HUES6 (cell line): ENCODE data around the gene MEAF6.

Experiments used
- H3K27ac ChIP-seq: 2 replicates; pipeline ENCODE4 v1.7.0; 2013; ENCODE audit warnings: low read depth, mild to moderate bottlenecking, low read length, inconsistent platforms
- H3K27me3 ChIP-seq: 2 replicates; pipeline ENCODE4 v1.6.1; 2013; ENCODE audit warnings: low read length; ENCODE audit not compliant: control insufficient read depth, insufficient read depth
- H3K36me3 ChIP-seq: 2 replicates; pipeline ENCODE4 v1.6.1; 2013; ENCODE audit warnings: low read length; ENCODE audit not compliant: control insufficient read depth, insufficient read depth
- H3K4me1 ChIP-seq: 2 replicates; pipeline ENCODE4 v1.6.1; 2013; ENCODE audit warnings: low read length; ENCODE audit not compliant: control insufficient read depth, insufficient read depth
- H3K4me3 ChIP-seq: 2 replicates; pipeline ENCODE4 v1.5.1; 2013; ENCODE audit warnings: low read depth, low read length
- H3K9ac ChIP-seq: one replicate; pipeline ENCODE4 v1.6.1; 2013; ENCODE audit warnings: mild to moderate bottlenecking, low read length
- H3K9me3 ChIP-seq: 2 replicates; pipeline ENCODE4 v1.6.1; 2013; ENCODE audit warnings: low read depth, low read length; ENCODE audit not compliant: control insufficient read depth, insufficient read depth

Gene MEAF6

GRCh38 chr1:37501661-37502060 is 12.9 kb downstream of the MEAF6 start:
- Histone ChIP-seq H3K4me3 (no peak overlapping the region), H3K9ac (no peak overlapping the region), H3K27me3 (no peaks in the 10 kb centered on the region), H3K4me1 (no peaks in the 10 kb centered on the region), H3K9me3 (no peaks in the 10 kb centered on the region), H3K36me3 (peaks cover 55% of the 10 kb centered on the region), H3K27ac (no peak overlapping the region)

- H3K9ac ChIP-seq, result no peak overlapping the region
- H3K27ac ChIP-seq, result no peak overlapping the region
- H3K4me1 ChIP-seq, result no peaks in the 10 kb centered on the region
- peaks cover 54% of the 10 kb centered on the region for H3K36me3 ChIP-seq
- no peak overlapping the region for H3K4me3 ChIP-seq
- no peaks in the 10 kb centered on the region for H3K9me3 ChIP-seq
- no peaks in the 10 kb centered on the region for H3K27me3 ChIP-seq
Measured at GRCh38 chr1:37498872-37499617, 15.5 kb downstream of the MEAF6 start.

GRCh38 chr1:37497832-37498231 is 16.7 kb downstream of the MEAF6 start:
- H3K27me3 ChIP-seq, result no peaks in the 10 kb centered on the region
- no peak overlapping the region for H3K4me3 ChIP-seq
- no peaks in the 10 kb centered on the region for H3K9me3 ChIP-seq
- H3K27ac ChIP-seq, result no peak overlapping the region
- H3K4me1 ChIP-seq, result no peaks in the 10 kb centered on the region
- peaks cover 55% of the 10 kb centered on the region for H3K36me3 ChIP-seq
- no peak overlapping the region for H3K9ac ChIP-seq

GRCh38 chr1:37495875-37496274 is 18.7 kb downstream of the MEAF6 start:
- H3K9me3 ChIP-seq, result no peaks in the 10 kb centered on the region
- no peaks in the 10 kb centered on the region for H3K4me1 ChIP-seq
- no peak overlapping the region for H3K27ac ChIP-seq
- peaks cover 47% of the 10 kb centered on the region for H3K36me3 ChIP-seq
- H3K9ac ChIP-seq, result no peak overlapping the region
- no peak overlapping the region for H3K4me3 ChIP-seq
- H3K27me3 ChIP-seq, result no peaks in the 10 kb centered on the region

- Histone ChIP-seq H3K27me3 (no peaks in the 10 kb centered on the region), H3K27ac (no peak overlapping the region), H3K9ac (no peak overlapping the region), H3K4me3 (no peak overlapping the region), H3K4me1 (no peaks in the 10 kb centered on the region), H3K9me3 (no peaks in the 10 kb centered on the region), H3K36me3 (peaks cover 36% of the 10 kb centered on the region)
Measured at GRCh38 chr1:37493336-37494098, 21.0 kb downstream of the MEAF6 start.

GRCh38 chr1:37487619-37487984 is 27.0 kb downstream of the MEAF6 start:
- H3K27me3 ChIP-seq, result no peaks in the 10 kb centered on the region
- no peak overlapping the region for H3K9ac ChIP-seq
- no peak overlapping the region for H3K27ac ChIP-seq
- peaks cover 36% of the 10 kb centered on the region for H3K36me3 ChIP-seq
- peaks cover 3% of the 10 kb centered on the region for H3K4me1 ChIP-seq
- no peak overlapping the region for H3K4me3 ChIP-seq
- no peaks in the 10 kb centered on the region for H3K9me3 ChIP-seq

- H3K9ac ChIP-seq, result no peak overlapping the region
- H3K9me3 ChIP-seq, result no peaks in the 10 kb centered on the region
- peaks cover 3% of the 10 kb centered on the region for H3K4me1 ChIP-seq
- no peak overlapping the region for H3K4me3 ChIP-seq
- H3K27ac ChIP-seq, result no peak overlapping the region
- H3K27me3 ChIP-seq, result no peaks in the 10 kb centered on the region
- peaks cover 42% of the 10 kb centered on the region for H3K36me3 ChIP-seq
Measured at GRCh38 chr1:37486680-37487618, 27.6 kb downstream of the MEAF6 start.

- no peaks in the 10 kb centered on the region for H3K27me3 ChIP-seq
- H3K36me3 ChIP-seq, result peaks cover 47% of the 10 kb centered on the region
- no peaks in the 10 kb centered on the region for H3K9me3 ChIP-seq
- no peak overlapping the region for H3K27ac ChIP-seq
- no peak overlapping the region for H3K4me3 ChIP-seq
- peaks cover 3% of the 10 kb centered on the region for H3K4me1 ChIP-seq
- H3K9ac ChIP-seq, result no peak overlapping the region
Measured at GRCh38 chr1:37485902-37486679, 28.5 kb downstream of the MEAF6 start.

GRCh38 chr1:37484325-37485051 is 30.1 kb downstream of the MEAF6 start:
- Histone ChIP-seq H3K9ac (no peak overlapping the region), H3K27ac (no peak overlapping the region), H3K36me3 (peaks cover 54% of the 10 kb centered on the region)

GRCh38 chr1:37483785-37484184 is 30.8 kb downstream of the MEAF6 start:
- peaks cover 60% of the 10 kb centered on the region for H3K36me3 ChIP-seq
- H3K27me3 ChIP-seq, result no peaks in the 10 kb centered on the region
- no peak overlapping the region for H3K4me3 ChIP-seq
- H3K9me3 ChIP-seq, result no peaks in the 10 kb centered on the region
- H3K27ac ChIP-seq, result no peak overlapping the region
- H3K4me1 ChIP-seq, result peaks cover 12% of the 10 kb centered on the region
- no peak overlapping the region for H3K9ac ChIP-seq

More at GRCh38 chr1:37484325-37485051, 30.1 kb downstream of the MEAF6 start:
- Histone ChIP-seq H3K4me1 (peaks cover 6% of the 10 kb centered on the region), H3K27me3 (no peaks in the 10 kb centered on the region), H3K4me3 (no peak overlapping the region), H3K9me3 (no peaks in the 10 kb centered on the region)
